ENCODE data around the gene FAM120B.

DNA sequence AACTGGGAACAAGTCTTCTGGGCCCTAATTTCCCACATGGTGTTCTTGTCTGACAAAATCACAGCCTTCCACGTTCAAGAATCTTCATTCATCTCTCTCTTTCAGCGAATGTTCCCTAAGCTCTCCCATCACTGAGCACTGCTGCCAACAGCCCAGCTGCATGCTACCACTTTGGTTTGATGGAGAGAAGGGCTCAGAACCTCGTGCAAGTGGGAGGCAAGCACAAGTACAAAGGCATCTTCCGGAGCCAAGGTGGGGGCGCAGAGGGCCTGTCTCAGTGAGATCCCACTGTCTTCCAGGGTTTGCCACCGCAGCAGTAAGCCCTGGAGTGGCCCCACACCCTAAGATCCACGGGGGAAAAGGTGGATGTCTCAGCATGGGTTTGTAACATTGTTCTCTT is 32.9 kb upstream of the FAM120B start:
- TF ChIP-seq, protein P1, sequence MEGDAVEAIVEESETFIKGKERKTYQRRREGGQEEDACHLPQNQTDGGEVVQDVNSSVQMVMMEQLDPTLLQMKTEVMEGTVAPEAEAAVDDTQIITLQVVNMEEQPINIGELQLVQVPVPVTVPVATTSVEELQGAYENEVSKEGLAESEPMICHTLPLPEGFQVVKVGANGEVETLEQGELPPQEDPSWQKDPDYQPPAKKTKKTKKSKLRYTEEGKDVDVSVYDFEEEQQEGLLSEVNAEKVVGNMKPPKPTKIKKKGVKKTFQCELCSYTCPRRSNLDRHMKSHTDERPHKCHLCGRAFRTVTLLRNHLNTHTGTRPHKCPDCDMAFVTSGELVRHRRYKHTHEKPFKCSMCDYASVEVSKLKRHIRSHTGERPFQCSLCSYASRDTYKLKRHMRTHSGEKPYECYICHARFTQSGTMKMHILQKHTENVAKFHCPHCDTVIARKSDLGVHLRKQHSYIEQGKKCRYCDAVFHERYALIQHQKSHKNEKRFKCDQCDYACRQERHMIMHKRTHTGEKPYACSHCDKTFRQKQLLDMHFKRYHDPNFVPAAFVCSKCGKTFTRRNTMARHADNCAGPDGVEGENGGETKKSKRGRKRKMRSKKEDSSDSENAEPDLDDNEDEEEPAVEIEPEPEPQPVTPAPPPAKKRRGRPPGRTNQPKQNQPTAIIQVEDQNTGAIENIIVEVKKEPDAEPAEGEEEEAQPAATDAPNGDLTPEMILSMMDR (IDR thresholded peaks at IDR 0.05; ENCODE audit: insufficient read depth, low read length), result no peak
- no peak for TF ChIP-seq POLR2AphosphoS5 (IDR thresholded peaks at IDR 0.05; ENCODE audit: low read depth)
- TF ChIP-seq GABPA (IDR thresholded peaks at IDR 0.05; ENCODE audit: low read depth), result no peak

Measured in HL-60 (cell line).